K562 (cell line): ENCODE results near the gene TMEM150A. TPM values are rescaled to one million over a fixed set of nuclear protein-coding genes. Genes with fewer than 3 reads are reported as not detected.

Experiments
- E4F1 ChIP-seq: fragments of 250-450 bp; sonication (Bioruptor Pico); IDR thresholded peaks from 2 replicates; pipeline ENCODE4 v1.5.0; 2021; ENCODE audit warnings: mild to moderate bottlenecking, borderline replicate concordance
- FOXM1 ChIP-seq, 2 experiments: fragments of 450-650 bp in 1 of 2; sonication (generic) in 1 of 2; formaldehyde crosslinking in 1 of 2; IDR thresholded peaks; 2 replicates each; pipeline versions ENCODE4 v1.6.1 to v1.9.0; 2017 to 2022; ENCODE audit warnings: low read depth in 2 of 2, mild to moderate bottlenecking in 2 of 2, missing genetic modification reagents in 1 of 2, moderate library complexity in 1 of 2
- FOXP4 ChIP-seq: sonication (generic); formaldehyde crosslinking; IDR thresholded peaks from 2 replicates; pipeline ENCODE4 v1.8.0; 2022; ENCODE audit warnings: mild to moderate bottlenecking, missing genetic modification reagents, borderline replicate concordance
- HDAC6 ChIP-seq: IDR thresholded peaks from 2 replicates; pipeline ENCODE4 v1.6.1; 2012; ENCODE audit warnings: low read depth, mild to moderate bottlenecking, control low read depth, inconsistent platforms, low read length, moderate library complexity
- HES1 ChIP-seq: fragments of 450-650 bp; IDR thresholded peaks from 2 replicates; pipeline ENCODE4 v1.6.1; 2016; ENCODE audit warnings: low read depth, mild to moderate bottlenecking, moderate library complexity
- MEIS2 ChIP-seq: fragments of 450-650 bp; IDR thresholded peaks from 2 replicates; pipeline ENCODE4 v1.6.1; 2014; ENCODE audit warnings: mild to moderate bottlenecking; ENCODE audit not compliant: partially characterized antibody
- RHOXF2B ChIP-seq: fragments of 250-450 bp; sonication (Bioruptor Pico); conservative IDR thresholded peaks from 2 replicates; pipeline ENCODE4 v1.5.1; 2021
- SP2 ChIP-seq: IDR thresholded peaks from 2 replicates; pipeline ENCODE4 v1.6.1; 2011; ENCODE audit warnings: mild to moderate bottlenecking, low read depth, low read length, moderate library complexity; ENCODE audit not compliant: poor library complexity, severe bottlenecking; ENCODE audit errors: extremely low read depth
- SRSF7 ChIP-seq: fragments of 200-400 bp; formaldehyde crosslinking; optimal IDR thresholded peaks from 2 replicates; pipeline ENCODE3; 2017; ENCODE audit warnings: mild to moderate bottlenecking, low read depth, low read length
- TAF1 ChIP-seq: IDR thresholded peaks from 2 replicates; pipeline ENCODE4 v1.6.1; 2011; ENCODE audit warnings: mild to moderate bottlenecking, low read length, moderate library complexity; ENCODE audit not compliant: insufficient read depth, control insufficient read depth, severe bottlenecking; ENCODE audit errors: extremely low read depth
- ZBTB34 ChIP-seq: fragments of 250-450 bp; sonication (Bioruptor Pico); IDR thresholded peaks from 2 replicates; pipeline ENCODE4 v1.8.0; 2021; ENCODE audit warnings: mild to moderate bottlenecking, moderate library complexity
- ZC3H8 ChIP-seq: fragments of 450-650 bp; IDR thresholded peaks from 2 replicates; pipeline ENCODE4 v1.6.1; 2017
- polyA plus RNA-seq, 8 experiments: library from polyadenylated mRNA; depleted of rRNA in 4 of 8; stranded (reverse) in 5 of 8; unstranded in 3 of 8; fragments of >200 nt; fragmentation: Nextera tagmentation in 2 of 8; fragmentation: Illumina TruSeq in 1 of 8; extraction: Ambion mirVana in 2 of 8; extraction: Trizol in 1 of 8; gene quantifications; 2 replicates each; pipeline versions ENCODE4 v1.2.1 to v1.2.3, GENCODE V29; 2011 to 2014; ENCODE audit warnings: inconsistent platforms in 1 of 8, missing spikeins in 1 of 8
- total RNA-seq, 7 experiments: library from RNA; depleted of rRNA in 6 of 7; stranded (reverse); fragments of >200 nt in 6 of 7; fragmentation: Illumina TruSeq in 2 of 7; extraction: Trizol in 2 of 7; gene quantifications; 2 replicates each; pipeline versions ENCODE4 v1.2.1 to v1.2.3, GENCODE V29; 2011 to 2021; ENCODE audit warnings: low replicate concordance in 1 of 7
- TF ChIP-seq, protein P1 (sequence below): sonication (generic); formaldehyde crosslinking; IDR thresholded peaks from 2 replicates; pipeline ENCODE4 v1.8.1; 2023; ENCODE audit warnings: mild to moderate bottlenecking, missing genetic modification reagents

Gene TMEM150A
- total and polyA plus RNA-seq, 9 of the 15 experiments (the other 6 are each of a cell fraction or from before 2014, with no cell fraction given) = 3.9 to 17.1 (median 8.4) TPM

- TF ChIP-seq HES1 (no peak), HDAC6 (no peak), FOXM1 (IDR thresholded peaks at IDR 0.05; ENCODE audit: low read depth) (0 out of 2 replicates have a peak, but pooled peaks have one; percentile 19), FOXM1 (CRISPR knock-in tag; IDR thresholded peaks at IDR 0.05; ENCODE audit: low read depth) (no peak), RHOXF2B (no peak), ZBTB34 (CRISPR knock-in tag) (no peak), E4F1 (CRISPR knock-in tag) (no peak), SRSF7 (no peak), MEIS2 (no peak), TAF1 (peak; percentile 76), ZC3H8 (no peak), FOXP4 (CRISPR knock-in tag) (no peak), SP2 (peak; percentile 56)
- TF ChIP-seq, protein P1, sequence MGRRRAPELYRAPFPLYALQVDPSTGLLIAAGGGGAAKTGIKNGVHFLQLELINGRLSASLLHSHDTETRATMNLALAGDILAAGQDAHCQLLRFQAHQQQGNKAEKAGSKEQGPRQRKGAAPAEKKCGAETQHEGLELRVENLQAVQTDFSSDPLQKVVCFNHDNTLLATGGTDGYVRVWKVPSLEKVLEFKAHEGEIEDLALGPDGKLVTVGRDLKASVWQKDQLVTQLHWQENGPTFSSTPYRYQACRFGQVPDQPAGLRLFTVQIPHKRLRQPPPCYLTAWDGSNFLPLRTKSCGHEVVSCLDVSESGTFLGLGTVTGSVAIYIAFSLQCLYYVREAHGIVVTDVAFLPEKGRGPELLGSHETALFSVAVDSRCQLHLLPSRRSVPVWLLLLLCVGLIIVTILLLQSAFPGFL (CRISPR knock-in tag) = no peak
These were observed 7.0 kb downstream of the TMEM150A start, which contains the start of gene RNF181 (continued) for GRCh38 chr2:85595301-85596025.
